ENCODE measurements around the gene MYMK.

The MYMK gene

DNA sequence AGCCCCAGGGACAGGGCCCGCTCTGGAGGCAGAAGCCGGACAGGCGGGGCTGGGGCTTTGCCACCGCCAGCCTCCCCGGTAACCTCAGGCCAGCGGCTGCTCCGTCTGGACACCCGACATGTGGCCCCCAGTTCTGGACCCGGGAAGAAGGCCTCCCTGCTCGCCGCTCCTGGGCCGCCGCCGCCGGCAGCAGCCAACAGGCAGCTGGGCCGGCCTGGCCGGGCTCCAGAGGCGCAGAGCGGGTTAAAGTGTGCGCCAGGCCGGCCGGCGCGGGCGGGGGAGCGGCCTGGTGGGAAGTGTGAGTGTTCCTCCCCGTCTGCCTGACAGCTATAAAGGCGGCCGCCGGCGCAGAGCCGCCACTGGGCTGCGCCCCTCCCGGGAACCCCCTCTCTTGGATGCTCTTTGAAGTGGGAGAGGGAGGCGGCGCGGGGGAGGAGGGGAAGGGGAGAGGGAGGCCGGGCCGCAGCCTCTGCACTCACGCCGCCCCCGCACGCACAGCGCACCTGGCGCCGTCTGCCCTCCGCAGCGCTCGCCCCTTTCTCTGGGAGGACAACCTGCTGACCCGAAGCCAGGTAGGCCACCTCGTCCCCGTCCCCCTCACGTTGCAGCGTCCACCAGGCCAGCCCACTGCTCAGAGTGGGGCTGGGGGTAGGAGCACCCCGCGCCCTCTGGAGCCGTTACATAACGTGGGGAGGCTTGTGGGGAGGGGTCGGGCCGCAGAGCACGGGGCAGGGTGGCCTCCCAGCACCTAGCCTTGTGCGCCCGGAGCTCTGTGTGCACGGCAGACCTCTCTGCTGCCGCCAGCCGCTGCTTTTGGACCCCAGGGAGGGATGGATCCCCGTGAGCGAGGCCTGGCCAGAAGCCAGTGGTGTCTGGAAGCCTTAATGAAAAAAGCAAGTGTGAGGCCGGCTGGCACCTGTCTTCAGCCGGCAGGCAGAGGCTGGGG lies 9.9 kb upstream of the MYMK start, which contains the start of gene ADAMTSL2:
ADAMTSL2 (plus strand) TSS at position 359 of the 946 bp plus-strand sequence. CDS start 2,009 bp downstream, outside the sequence.
- DNase-seq (ENCODE audit: low spot score): no peak

DNA sequence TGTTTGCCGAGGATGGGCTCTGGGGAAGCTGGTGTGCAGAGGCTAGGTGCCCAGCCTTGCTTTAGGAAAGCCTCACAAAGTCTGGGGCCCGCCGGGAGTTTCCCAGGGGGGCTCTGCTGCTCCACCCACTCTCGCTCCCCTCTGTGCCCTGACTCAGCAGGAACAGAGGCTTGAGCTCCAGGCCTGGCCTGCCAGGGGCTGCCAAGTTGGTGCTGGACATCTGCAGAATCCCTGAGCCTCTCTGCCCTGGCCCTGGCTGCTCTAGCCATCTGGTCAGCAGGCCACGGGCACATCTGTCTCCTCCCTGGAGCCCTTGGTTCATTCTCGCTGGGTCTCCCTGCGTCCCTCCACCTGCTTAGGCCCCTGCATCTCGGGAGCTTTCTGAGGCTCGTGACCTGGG lies 9.1 kb upstream of the MYMK start:
- no peak for DNase-seq (ENCODE audit: low spot score)

DNA sequence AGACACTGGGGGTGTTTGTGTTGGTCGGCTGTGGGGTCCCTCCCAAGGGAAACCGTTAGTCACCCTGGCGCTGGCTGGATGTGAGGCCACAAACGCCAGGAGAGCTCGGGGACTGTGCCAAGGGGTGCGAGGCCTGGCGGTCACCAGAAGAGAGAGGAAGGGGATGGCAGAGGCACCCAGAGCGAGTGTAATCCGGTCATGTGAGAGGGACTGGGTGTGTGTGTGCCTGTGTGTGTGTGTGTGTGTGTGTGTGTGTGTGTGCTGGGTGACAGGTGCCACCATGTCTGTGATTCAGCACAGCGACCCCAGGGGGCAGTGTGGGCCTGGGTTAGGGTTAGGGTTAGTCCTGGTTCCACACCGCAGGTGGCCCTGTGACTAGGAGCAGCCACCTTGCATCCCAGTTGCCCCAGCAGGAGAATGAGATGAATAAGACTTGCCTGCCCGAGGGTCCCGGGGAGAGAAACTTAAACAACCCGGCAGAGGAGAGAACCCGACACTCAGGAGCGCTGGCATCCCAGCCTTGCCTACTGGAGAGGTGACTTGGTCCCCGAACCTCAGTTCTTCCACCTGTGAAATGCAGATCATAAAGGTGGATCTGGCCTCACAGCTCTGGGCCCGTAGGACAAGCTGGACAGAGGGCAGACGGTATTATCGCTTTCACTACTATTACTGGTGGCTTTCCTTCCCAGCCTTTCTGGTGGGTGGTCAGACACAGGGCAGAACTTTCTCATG lies 8.3 kb upstream of the MYMK start:
- DNase-seq (ENCODE audit: low spot score): peak; percentile 16

DNA sequence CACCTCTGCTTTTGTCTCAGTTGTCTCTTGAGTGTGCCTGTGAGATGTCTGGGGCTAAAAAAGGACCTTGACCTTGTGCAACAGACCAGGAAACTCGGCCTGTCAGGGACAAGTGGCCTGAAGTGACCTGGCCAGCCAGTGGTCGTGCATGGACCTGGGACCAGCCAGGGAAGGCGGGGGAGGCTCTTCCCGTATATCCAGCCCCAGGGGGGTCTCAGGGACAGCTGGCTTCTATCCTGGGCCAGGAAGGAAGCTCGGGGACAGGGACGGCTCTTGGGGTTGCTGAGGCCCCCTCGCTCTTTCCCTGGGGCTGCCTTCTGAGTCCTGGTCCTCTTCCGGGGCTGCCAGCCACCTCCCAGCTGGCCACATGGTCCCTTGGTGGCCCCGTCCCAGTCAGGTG lies 6.5 kb upstream of the MYMK start:
- no peak for DNase-seq (ENCODE audit: low spot score)

DNA sequence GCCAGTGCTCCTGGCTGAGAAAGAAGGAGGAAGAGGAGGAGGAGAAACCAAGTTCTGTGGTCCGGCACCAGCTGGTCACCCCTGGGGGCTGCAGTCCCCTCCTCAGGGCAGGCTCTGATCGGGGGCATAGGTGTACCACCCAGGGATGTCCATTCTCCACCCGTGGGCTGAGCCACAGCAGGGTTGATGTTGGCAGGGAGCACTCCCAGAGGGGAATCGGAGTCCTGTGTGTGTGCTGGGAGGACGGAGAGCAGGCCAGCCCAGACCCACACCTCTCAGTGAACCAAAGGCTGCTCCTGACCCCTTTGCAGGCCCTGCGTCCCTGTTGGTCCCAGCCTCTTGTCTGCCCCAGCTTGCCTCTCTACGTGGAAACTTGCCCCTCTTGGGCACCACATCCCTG lies 5.1 kb upstream of the MYMK start:
- no peak for DNase-seq (ENCODE audit: low spot score)

DNA sequence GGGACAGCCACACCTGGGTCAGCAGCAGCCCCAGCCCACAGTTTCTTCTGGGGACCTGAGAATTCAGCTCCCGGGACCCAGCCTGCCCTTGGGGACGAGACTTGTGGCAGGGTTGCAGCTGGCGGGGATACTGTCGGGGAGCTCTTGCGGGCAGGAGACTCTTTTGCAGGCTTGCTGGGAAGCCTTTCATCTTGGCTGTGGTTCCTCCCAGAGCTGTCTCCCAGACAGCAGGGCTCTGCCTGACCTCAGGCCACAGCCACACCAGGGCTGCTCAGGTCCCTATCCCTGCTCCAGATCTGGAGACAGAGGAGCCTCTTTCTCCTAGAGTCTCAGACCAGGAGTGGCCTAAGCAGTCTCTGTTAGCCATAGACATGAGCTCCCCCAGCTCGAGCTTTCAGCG lies 4.7 kb upstream of the MYMK start:
- no peak for DNase-seq (ENCODE audit: low spot score)

DNA sequence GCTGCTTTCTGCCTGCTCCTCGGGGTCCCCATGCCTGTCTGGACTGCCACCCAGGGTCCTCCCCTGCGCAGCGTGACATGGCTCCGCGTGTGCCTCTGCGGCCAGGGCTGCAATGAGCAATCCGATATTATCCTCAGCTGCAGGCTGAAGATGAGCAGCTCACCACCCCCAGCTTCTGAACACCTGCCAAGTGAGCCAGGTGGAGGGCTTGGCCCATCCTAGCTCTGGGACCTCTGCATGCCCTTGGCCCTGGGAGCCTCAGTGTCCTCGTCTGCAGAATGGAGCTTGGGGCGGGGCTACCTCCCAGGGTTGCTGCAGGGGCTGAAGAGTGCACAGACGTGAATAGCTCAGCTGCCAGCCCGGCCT lies 4.1 kb upstream of the MYMK start:
- no peak for DNase-seq (ENCODE audit: low spot score)

DNA sequence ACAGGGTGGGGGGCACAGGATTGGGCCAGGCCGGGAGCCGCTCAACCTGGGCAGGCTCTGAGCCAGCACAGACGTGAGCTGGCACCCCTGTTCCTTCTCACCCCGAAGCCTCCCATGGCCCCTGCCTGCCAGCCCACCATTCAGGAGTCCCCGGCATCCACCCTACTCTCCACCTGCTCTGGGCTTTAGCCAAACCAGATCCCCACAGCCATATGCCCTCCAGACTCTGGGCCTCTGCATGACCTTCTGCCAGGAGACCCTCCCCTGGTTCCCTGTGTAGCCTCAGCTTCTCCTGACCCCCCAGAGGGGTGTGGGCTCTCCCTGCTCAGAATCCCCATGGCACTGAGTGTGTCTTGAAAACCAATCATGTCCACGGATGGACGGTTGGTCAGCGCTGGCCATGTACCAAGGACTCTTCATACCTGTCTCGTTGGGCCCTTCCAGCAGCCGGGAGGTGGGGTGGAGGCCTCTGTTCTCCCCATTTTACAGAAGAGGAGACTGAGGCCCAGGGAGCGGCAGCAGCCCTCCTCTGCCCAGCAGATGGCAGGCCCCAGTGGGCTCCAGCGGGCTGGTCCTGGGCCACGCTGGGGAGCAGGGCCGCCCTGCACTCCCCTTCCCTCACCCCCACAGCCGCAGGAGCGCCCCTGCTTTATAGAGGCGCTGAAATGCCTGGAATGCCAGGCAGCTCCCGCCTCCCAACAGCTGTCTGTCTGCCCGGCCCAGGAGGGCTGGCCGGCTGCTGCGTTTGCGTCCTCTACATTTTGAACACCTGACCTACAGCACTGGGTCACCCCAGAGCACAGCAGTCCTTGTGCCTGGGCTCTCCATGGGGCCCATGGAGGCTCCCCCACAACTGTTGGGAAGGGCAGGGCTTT lies 3.5 kb upstream of the MYMK start:
- no peak for DNase-seq (ENCODE audit: low spot score)

DNA sequence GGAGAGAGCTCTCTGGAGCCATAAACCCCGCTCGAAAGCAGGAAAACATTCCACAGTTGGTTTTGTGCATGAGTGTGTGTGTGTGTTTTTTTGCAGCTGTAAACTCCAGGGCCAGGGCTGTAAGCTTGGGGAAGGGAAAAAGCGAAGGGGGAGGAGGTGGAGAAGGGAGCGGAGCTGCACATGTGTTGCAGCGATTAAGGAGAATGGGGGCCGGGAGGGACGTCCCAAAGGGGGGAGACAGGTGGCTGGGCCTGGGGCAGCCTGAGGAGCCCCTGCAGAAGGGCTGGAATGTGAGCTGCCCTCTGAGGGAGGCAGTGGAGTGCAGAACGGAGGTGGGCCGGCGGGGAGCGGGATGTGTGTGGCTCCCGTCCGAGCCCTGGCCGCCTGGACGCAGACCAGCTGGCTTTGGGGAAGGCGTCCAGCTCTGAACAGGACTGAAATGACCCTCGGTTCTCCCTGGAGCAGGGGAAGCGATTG lies 2.7 kb upstream of the MYMK start:
- DNase-seq (ENCODE audit: low spot score): no peak

DNA sequence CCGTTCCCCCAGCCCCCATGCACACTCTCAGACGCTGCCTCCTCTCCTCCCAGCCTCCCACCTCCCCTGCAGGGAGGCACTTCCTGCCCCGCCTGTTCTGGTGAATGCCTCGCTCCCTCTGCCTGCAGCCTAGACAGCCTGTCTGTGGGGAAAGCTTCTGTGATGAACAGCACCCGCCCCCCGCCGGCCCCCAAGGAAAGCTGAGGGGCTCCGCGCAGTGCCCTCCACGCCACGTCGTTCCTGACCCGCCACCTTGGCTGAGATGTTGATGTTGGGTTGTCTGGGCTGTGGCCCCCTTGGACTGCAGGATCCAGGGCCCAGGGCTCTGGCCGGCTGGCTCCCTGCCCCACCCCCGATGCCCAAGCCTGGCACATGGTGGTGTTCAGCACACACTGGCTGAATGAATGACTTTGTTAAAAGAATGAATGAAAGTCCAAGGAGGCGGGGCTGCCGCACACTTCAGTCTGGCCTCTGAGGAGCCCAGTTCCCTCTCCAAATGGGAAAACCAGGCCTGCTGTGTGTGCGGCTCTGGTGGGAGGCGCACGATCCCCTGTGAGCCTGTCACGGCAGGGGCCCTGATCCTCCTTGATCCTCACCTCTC lies 2.1 kb upstream of the MYMK start:
- DNase-seq (ENCODE audit: low spot score): no peak

DNA sequence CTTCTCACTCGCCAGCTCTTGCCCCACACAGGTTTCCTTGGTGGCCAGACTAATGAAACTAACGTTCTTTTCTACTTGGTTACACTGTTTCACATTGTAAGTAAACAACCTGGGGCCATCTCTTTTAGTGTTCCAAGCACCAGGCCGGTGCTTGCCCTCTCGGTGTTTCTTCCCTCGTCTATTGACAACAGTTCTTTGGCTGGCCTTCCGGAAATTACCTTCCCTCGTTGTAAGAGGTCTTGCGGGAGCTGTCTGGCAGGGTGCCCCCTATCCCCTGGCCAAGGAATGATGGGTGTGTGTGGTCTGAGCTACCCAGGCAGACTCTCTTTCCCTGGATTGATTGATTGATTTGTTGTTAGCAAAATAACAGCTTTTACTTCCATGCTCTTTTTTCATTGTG lies 918 bp upstream of the MYMK start:
- DNase-seq (ENCODE audit: low spot score): no peak

DNA sequence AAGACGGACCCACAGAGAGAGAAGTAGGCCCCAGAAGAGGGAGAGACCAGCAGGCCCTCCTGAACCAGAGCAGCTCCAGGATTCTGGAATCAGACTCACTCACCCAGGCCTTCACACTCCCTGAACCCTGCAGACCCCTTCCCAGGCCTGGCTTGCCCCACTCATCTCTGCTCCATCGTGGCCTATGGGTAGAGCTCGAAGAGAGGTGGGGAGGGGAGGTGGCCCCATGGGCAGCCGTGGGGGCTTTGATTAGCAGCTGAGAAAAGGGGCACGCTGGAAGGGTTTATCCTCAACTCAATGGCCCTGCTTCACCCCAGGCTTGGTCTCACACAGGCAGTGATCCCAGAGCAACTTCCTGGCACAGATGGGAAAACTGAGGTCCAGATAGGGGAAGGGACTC lies 613 bp downstream of the MYMK start:
- no peak for DNase-seq (ENCODE audit: low spot score)

DNA sequence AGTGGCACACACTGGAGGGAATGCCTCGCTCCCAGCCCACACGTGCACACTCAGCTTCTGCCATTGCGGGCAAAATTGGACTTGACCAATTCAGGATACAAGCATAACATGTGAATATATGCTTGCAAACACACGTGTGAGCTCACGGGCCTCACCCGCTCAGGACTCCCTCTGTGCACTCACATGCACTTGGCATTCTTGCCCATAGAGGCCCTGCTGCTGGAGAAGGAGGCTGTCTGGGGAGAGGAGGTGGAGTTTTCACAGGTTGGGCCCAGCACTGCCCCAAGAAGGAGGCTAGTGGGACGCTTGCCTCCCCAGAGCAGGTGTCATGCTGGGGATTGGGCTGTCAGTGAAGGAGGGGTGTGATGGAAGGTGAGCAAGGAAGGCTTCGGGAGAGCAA lies 1.7 kb downstream of the MYMK start:
- no peak for DNase-seq (ENCODE audit: low spot score)

DNA sequence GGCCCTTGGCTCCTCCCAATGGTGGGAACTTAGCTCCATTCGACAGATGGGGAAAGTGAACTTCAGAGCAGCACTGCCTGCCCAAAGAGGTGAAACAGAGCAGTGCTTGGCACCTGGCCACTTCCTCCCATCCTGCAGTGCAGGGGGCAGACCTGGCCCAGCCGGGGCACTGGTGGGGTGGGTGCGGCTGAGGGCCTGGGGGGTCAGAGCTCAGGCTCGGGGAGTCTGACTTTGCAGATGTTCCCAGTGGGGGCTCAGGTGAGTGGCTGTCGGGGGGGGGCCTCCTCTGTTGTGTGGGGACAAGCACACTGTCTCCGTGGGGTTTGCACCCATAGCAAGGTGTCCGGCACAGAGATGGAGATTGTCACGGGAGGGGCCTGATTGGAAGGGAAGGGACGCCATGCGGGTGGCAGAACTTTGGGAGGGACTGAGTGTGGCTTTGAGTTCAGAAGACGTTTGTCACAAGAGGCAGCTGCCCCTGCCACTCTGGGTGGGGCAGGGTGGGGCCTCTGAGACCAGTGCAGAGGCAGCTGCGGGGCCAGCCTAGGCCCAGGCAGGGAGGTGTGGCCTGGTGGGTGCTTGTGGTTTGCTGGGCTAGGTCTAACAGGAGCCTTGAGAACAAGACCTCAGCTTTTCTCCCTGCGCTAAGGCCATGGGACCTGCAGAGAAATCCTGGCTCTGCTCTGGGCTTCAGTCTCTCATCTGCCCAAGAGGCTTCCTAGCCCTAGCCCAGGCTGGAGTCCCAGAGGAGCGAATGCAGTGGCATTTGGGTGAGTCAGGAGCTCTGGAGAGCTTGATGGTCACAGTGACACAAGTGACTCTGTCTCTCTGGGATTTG lies 2.5 kb downstream of the MYMK start:
- DNase-seq (ENCODE audit: low spot score): no peak

DNA sequence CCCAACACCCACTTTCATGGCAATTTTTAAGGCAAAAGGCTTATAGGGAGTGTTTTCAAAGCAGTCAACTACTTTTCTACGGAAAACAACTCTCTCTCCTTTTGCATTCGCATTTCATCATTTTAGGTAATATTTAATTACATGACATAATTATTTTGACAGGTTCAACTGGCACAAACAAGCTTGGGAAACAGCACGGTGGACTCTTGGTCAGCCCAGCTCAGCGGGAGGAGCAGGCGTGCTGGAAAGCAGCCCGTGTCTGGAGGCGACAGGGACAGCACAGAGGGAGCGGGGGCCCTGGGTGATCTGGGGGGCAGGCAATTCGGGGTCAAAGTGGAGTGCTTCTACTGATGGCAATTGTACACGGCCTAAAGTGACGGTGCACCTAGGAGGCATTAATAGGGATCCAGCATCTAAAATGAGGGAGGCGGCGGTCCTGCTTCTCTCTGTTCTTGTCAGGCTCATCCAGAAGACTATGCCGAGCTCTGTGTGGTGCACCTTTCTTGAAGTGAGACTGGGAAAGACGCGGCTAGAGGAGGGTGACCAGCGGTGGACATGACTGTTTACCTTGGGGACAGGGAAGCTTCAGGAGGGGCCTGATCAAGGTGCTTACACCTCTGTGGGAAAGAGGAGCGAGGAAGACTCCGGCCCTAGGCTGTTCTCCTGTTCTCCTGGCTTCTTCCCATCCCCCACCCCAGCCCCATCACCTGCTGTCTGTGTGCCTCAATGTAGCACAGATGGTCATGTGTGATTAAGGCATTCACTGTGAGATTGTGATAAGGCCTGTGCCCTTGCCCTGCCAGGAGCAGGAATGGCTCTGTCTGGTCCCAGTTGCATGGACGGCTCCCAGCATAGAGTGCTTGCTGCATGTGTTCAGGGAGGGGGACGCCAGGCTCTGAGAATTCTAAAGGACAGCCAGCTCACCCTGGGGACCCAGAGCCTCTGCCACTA lies 3.4 kb downstream of the MYMK start:
- no peak for DNase-seq (ENCODE audit: low spot score)

DNA sequence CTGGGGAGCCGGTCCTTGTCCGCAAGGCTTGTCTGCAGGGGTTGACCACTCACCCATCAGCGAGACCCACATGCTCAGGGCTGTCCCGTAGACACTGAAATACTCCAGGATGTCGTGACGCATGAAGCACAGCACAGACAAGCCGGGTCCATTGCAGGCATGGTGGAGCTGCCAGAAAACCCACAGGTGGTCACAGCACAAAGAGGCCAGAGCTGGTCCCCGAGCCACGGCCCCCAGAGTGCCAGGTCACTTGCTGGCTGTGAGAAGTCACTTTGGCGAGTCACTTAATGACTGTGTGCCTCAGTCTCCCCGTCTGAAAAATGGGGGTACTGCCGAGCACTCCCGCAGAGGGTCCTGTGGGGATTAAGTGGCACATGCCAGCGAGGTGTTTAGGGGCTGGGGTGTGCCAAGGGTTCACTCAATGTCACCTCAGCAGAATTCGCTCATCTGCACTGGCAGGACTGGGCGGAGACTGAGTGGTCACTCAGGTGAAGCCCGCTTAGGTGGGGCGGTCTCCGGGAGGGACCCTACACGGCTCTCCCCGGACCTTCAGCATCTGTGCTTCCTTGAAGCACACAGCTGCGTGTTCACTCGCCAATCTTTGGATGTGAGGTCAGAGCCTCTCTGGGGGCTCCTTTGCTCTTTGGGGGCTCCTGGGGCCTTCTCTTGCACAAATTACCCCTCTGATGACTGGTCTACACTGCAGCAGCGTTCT lies 4.5 kb downstream of the MYMK start:
- DNase-seq (ENCODE audit: low spot score): no peak

DNA sequence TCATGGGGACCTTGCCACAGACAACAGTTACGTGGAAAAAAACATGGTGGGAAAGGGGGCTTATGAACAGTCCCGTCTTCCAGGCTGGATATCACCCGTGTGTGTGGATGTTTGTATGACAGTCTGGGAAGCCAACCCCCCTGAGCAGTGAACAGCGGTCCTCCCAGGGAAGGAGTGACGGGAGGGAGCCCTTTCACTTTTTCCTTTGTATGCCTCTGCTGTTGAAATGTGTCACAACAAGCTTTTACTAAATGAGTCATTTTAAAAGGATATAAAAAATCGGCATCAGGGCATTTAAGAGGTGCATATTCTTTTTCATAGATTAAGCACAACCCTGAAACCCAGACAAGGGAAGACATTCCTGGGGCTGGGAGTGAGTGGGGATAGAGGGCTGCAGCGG lies 5.1 kb downstream of the MYMK start:
- no peak for DNase-seq (ENCODE audit: low spot score)

DNA sequence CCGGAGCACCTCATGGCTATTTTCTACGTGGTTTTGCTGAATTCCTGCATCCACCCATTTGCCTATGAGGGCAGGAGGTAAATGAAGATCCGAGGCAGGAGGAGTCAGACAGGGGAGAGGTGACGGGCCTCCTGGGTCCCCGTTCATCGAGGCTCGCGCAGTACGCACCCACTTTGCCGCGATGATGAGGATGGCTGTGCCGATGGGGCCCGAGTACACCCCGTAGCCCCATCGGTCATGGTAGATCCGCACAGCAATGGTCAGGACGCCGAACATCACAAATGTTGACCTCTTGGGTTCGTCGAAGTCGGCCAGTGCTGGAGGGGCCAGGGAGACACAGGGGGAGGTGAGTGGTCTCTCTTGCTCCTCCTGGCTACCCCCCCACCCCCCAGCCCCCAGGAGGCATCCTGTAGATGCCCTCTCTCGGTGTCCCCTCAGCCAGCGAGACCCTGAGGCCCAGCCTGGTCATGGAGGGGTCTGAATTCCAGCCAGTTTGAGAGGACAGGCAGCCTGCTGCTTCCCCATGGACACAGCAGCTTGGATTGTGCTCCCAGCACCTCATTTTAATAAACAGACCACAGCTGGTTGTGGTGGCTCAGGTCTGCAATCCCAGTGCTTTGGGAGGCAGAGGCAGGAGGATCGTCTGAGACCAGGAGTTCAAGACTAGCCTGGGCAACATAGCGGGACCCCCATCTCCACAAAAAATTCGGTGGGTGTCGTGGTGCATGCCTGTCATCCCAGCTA lies 5.9 kb downstream of the MYMK start:
- DNase-seq (ENCODE audit: low spot score): no peak

Measured in LoVo (cell line).